Right ventricle myocardium superior (tissue), 1 donor: ENCODE data around the gene SLIT3. TPM values are rescaled to one million over a fixed set of nuclear protein-coding genes. Genes with fewer than 3 reads are reported as not detected.
A peak's percentile ranks its signal among the peaks of the same experiment; 100 is the strongest.

Experiments used
- ATAC-seq: fragments of 200-7000 bp; cut with Tn5 transposase; one replicate; pipeline ENCODE4 v1.9.1; 2020; ENCODE audit warnings: mild to moderate bottlenecking; ENCODE audit not compliant: poor library complexity
- DNase-seq: peaks from one replicate; pipeline ENCODE4 v3.0.0-alpha.2; 2020
- intact Hi-C: fragments of 100-400 bp; cut with DNase I; formaldehyde crosslinking; loops from one replicate; pipeline ENCODE4 v1.11.2; 2022
- total RNA-seq: library from RNA; stranded (reverse); fragmentation: NEBNext Ultra II Directional; extraction: Animal tissue kit (Norgen Biotek cat#: 25700); gene quantifications from one replicate; pipeline ENCODE4 v1.2.1, GENCODE V29; 2021
- donor health status: DM: no; HTN: yes; CAD: no; lungs with severe emphysema.

SLIT3 gene
- total RNA-seq, 1 donor from 2014 or later, result 12.5 TPM

- DNase-seq (no peak), ATAC-seq (no peak)
- intact Hi-C loops, result loop anchor here (5.0 to 10.0 kb wide), 3 partner anchors 243 to 620 kb away; no protein-coding TSS in a partner anchor
Measured at GRCh38 chr5:169301986-169302385, 1.0 kb upstream of the SLIT3 start.

DNA sequence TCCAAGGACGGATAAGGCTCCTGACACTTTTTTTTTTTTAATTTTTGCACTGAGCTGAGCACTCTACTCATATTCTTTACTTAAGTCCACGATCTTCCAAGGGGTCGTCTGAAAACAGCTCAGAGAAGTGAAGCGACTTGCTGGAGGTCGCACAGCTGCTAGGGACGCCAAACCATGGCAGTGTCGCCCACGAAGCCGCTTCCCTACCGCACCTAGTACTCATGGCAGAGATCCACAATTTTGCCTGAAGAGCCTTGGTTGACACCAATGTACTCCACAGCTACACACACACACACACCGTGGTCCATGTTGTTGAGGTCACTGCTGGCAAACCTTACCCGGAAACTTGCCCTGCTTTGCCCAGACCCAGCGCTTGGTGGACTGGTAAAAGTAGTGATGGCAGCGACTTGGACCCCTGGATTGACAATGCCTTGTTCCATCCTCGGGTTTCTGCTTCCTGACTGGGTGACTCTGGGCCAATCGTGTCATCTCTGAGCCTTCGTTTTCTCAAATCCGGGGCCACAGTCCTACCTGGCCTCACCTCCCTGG is 521 bp upstream of the SLIT3 start:
- intact Hi-C loops, result loop anchor here (5.0 to 10.0 kb wide), 3 partner anchors 243 to 619 kb away; no protein-coding TSS in a partner anchor
- no peak for DNase-seq

DNA sequence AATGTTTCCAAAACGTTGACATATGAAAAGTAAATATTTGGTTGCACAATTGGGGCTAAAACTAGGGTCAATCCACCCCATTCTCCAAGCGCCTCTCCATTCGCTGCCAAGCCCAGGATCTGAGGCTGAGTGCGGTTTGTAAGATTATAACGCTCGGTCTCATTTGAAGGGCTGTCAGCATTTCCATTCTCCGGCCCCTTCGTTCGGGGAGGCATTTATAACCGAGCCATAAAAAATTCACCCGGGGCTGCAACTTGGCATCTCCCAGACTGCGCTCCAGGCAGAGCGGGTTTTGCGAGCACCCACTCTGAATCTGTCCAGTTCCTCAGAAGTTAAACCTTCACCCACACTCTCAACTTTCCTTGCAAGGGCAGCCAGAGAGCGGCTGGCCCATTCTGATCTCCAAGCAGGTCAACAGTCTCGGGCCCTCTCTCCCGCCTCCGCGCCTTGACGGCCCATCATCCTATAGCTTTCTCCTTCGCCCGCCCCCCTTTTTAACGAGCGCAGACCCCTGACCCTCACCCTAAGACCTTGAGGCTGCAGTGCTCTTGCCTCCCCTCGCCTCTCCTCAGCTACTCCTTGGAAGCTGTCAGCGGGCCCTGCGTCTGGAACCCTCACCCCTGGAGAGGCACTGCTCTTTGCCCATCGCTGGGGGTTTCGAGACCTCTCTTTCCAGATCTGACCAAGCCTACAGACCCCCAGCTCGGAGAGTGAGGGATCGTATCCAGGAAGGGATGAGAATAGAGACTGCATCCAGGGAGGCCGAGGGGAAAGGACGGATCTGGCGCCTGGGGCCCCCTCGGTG is 1.1 kb downstream of the SLIT3 start:
- DNase-seq, result peak; percentile 44
- intact Hi-C loops, result loop anchor here (5.0 to 10.0 kb wide), 3 partner anchors 245 to 618 kb away; no protein-coding TSS in a partner anchor
- ATAC-seq, result no peak

More for the DNA sequence above, 521 bp upstream of the SLIT3 start:
- peak; percentile 21 for ATAC-seq

DNA sequence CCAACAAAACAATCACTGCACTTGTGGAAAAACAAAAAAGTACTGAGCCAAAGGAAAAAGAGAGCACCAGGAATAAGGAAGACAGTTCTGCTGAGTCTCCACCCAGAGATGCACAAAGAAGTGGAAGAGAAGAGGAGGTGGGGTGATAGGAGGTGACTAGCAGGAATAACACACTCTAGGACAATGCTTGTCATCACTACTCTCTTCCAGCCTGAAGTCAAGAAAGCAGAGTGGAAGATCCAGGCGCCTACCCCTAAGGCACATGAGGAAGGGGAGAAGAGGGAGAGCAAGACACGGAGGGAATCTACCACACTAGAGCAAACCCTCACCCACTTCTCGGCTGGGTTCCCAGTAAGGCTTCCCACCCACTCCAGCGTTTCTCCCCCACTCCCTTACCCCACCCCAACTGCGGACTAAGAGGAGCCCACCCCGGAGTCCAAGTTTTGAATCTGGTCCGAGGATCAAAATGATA is 1.7 kb downstream of the SLIT3 start:
- no peak for ATAC-seq
- DNase-seq, result no peak
- intact Hi-C loops, result no loop called here

DNA sequence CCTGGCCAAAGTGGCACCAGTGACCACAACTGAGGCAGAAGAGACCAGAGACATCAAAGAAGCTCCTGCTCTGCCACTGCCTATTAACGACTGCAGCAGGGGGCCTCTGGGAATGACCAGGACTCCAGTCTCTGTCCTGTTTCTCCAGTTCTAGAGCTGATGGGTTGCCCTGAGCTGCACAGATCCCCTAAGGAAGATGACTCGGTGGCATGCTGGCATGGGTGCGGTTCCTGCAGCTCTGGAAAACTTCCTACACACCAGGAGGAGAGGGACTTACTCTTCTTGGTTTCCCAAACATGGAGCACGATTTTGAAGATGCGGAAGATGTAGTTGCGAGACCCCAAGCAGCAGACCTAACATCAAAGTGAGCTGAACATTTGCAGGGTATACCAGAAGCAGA is 2.7 kb downstream of the SLIT3 start:
- ATAC-seq (no peak), DNase-seq (no peak)
- intact Hi-C loops, result no loop called here

DNA sequence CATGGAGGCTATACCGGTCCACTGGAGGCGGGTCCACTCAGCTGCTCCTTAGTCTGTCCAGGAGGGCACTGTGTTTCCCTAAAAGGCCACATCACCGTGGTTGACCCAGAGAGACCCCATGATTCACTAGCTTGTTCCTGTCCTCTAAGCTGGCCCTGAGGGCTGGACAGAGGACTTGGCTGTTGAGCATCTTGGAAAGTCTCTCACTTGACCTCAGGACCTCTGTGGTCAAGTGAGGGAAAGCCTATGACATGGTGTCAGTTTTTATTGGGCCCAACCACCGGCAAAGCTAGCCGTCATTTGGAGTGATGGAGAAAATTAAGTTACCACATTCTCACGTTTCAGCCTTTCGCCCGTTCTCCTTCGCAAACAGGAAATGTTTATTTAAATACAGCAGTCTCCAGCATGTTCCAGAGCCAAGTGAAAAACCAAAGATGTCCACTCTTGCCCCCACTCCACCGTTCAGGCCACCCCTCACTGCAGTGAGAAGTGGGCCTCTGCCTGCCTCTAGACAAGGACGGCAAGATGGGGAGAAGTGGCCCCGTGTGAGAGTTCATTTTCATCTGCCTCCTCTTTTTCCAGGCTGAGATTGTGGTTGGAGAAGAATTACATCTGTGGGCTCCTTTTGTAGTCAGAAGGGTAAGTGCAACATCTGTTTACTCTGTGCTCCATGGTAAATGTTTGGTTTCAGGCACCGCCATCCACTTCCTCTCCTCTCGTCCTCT is 4.4 kb downstream of the SLIT3 start:
- no peak for ATAC-seq
- intact Hi-C loops, result no loop called here

DNA sequence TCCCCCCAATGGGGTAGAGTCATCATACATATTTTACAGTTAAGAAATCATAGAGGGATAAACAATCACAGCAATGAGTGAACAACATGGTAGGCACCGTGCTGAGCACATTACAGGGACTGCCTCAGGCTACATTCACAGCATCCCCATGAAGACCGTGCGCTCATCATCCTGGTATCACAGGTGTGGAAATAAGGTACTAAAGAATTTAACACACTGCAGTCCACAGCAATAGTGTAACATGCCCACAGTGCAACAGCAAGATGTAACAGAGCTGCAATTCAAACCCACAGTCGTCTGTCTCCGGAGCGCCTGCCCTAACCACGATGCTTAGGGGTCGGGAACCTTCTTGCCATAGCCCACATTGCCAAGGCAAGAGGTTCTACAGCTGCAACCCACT is 5.6 kb downstream of the SLIT3 start:
- ATAC-seq (no peak), DNase-seq (no peak)
- intact Hi-C loops, result no loop called here

More for the DNA sequence above, 4.4 kb downstream of the SLIT3 start:
- peak; percentile 45 for DNase-seq

GRCh38 chr5:169294621-169295020 is 6.3 kb downstream of the SLIT3 start:
- intact Hi-C loops, result no loop called here
- DNase-seq, result no peak
- ATAC-seq, result no peak

- intact Hi-C loops, result no loop called here
- no peak for ATAC-seq
- no peak for DNase-seq
Measured at GRCh38 chr5:169291877-169292276, 9.1 kb downstream of the SLIT3 start.

DNA sequence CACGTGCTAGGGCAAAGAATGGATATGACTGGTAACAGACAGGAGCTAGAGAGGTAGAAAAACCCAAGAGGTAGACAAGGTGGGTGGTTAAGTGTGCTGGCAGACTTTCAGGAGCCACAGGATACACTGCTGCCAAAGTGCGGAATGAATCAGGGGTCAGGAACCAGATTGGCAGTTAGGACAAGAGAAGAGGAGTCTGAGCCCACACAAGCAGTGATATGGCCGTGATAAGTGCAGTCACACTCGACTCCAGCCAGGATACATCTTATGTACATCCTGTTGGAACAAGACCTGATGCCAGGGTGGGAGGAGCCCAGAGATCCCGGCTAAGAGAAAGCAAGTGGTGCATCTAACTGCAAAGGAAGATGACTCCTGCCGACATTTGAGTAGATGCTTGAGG is 10.0 kb downstream of the SLIT3 start:
- ATAC-seq, result no peak
- intact Hi-C loops, result no loop called here
- DNase-seq, result no peak

GRCh38 chr5:169289520-169289919 is 11.4 kb downstream of the SLIT3 start:
- DNase-seq (no peak), ATAC-seq (no peak)
- intact Hi-C loops, result no loop called here

DNA sequence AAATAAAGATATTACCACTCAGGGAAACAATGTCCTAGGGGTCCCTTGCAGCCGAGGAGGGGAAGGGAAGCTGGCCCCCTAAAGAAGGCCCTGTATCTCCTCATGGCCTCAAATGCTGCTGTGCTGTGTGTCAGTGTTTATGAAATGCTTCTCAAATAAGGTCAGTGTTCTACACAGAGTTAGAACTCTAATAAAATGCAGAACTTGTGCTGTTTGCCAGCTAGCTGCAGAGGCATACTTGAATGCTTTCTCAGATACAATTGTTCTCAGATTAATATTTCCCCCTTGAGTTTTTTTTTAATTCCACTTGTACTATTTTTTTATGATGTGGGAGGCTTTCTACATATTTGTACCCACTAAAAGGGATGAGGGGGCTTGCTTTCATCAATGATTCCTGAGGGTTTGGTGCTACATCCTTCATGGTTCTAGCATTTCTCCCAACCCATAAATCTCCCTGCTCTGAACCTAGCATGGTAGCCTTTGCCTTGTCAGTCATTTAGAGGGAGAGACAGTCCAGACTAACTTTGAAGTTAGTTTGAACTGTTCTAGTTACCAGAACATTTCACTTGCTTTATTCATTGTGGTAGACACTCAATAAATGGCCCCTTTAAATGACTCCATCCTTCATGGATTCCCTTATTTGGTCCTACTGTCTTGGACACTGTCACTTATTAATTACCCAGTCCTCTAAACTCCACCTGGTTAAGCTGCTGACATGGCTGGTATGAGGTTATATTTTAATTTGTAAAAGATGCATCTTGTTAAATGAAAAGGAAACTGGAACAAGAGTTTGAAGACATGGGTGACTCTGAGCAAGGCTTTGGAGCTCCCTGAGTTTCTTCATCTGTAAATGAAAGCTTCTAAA is 12.6 kb downstream of the SLIT3 start:
- no peak for DNase-seq
- intact Hi-C loops, result no loop called here

DNA sequence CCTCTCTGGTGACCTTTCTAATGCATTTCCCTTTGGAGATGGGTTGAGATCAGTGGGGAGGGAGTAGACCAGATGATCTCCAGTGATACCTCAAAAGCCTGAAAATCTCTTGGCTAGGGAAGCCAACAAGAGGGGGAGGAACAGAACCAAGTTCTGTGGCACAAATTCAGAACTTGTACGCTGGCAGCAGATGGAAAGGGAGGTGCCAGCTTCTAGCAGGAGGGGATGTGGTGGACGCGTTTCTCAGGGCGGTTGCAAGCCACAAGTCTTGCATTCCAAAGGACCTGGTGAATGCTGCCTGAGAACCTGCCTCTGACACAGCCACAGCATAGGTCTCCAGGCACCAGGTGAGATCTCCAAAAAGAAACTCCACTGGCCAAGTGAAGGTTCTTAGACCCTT is 13.4 kb downstream of the SLIT3 start:
- no peak for DNase-seq
- ATAC-seq, result no peak
- intact Hi-C loops, result no loop called here

More for the DNA sequence above, 12.6 kb downstream of the SLIT3 start:
- no peak for ATAC-seq

GRCh38 chr5:169286572-169287300 is 14.2 kb downstream of the SLIT3 start:
- intact Hi-C loops, result no loop called here
- peak; percentile 91 for ATAC-seq
- DNase-seq, result no peak

DNA sequence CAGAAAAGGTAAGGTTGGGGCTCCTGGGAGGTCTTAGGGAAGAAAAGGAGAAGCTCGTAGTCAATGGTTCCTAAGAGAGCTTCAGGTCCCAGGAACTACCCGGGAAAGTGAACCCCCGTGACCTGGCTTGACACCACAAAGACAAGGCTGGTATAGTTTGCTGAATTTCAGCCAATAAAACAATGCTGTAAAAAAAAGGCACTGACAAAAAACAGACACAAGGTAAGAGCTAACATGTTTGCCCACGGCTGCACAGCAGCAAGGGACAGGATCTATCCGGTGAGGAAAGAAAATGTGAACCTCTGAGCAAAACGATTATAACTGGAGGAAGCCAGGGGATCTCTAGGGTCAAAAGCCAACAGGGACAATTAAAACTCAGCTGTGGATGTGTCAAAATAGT is 17.1 kb downstream of the SLIT3 start:
- DNase-seq, result no peak
- intact Hi-C loops, result no loop called here
- no peak for ATAC-seq

DNA sequence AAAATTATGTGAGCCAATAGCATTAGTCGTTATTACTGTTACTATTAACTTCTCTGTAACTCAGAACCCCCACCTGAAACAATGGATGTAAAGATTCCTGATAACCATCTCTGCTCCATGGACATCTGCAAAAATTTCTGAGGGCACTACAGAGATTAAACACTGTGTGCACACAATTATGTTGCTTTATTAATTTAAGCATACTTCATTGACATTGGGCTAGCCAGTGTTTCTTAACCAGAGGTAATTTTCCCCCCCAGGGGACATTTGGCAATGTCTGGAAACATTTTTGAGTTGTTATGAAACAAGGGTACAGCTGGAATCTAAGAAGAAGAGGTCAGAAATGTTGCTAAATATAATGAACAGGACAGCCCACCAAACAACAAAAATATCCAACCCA is 19.3 kb downstream of the SLIT3 start:
- DNase-seq (no peak), ATAC-seq (no peak)
- intact Hi-C loops, result no loop called here

GRCh38 chr5:169280696-169281095 is 20.2 kb downstream of the SLIT3 start:
- DNase-seq (no peak), ATAC-seq (no peak)
- intact Hi-C loops, result no loop called here

DNA sequence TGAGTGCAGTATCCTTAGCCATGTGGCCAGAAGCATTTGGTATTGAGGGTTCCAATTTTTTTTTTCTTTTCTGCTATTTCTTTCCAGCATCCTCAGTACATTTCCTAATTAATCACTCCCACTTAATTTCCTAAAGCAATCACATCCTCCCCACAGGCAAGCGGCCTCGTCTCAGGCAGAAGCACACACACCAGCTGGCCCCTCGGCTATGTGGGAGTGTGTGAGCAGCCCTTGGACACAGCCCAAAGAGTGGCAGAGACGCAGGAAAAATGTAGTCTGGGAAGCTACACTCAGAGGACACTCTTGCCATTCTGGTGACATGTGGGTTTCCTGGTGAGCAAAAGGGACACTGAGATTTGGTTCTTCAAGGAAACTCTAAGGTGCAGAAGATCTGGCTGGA is 20.7 kb downstream of the SLIT3 start:
- intact Hi-C loops, result no loop called here
- ATAC-seq, result no peak
- DNase-seq, result no peak
